HCT116 (cell line): ENCODE data around the gene PSKH1. TPM values are rescaled to one million over a fixed set of nuclear protein-coding genes. Genes with fewer than 3 reads are reported as not detected.
A peak's percentile ranks its signal among the peaks of the same experiment; 100 is the strongest.

ENCODE experiments used
- ATAC-seq: fragments of 200-7000 bp; cut with Tn5 transposase; 2 replicates; pipeline ENCODE4 v1.9.1; 2020; ENCODE audit warnings: mild to moderate bottlenecking, moderate library complexity
- BruUV-seq: library from RNA; stranded (reverse); fragments of 400-500 nt; replicated peaks from 2 replicates; lab custom pipeline; 2021; lab: Mats Ljungman, UMichigan
- CTCF ChIA-PET: fragments of 300-600 bp; sonication (Branson Sonifier 250); formaldehyde crosslinking; loops from one replicate; lab custom pipeline; 2021; ENCODE audit warnings: antibody characterized with exemption; lab: Charles Lee
- POLR2A ChIA-PET: fragments of 300-600, 350-600 bp; sonication (Branson Sonifier 250); formaldehyde crosslinking; loops from one replicate; lab custom pipeline; 2021; ENCODE audit warnings: antibody characterized with exemption; lab: Charles Lee
- RAD21 ChIA-PET, 2 experiments: fragments of 300-600 bp; sonication (Branson Sonifier 250); formaldehyde crosslinking; loops; one replicate each; lab custom pipeline; 2023; ENCODE audit warnings: low total read pairs in 2 of 2; ENCODE audit not compliant: uncharacterized antibody in 2 of 2, unreplicated experiment in 2 of 2, low non-redundant PET in 1 of 2; lab: Charles Lee
- DNase-seq: peaks from one replicate; pipeline ENCODE4 v3.0.0-alpha.2; 2010; ENCODE audit warnings: low read depth, low spot score
- H2AFZ ChIP-seq: fragments of 200-600 bp; shearing (Covaris generic), sonication (generic); 2 replicates; pipeline ENCODE4 v1.6.1; 2017; ENCODE audit warnings: low read depth, mixed run types, mixed read lengths, antibody characterized with exemption, low read length; ENCODE audit not compliant: poor library complexity, severe bottlenecking
- H3K27ac ChIP-seq: 2 replicates; pipeline ENCODE4 v1.5.1; 2012; ENCODE audit warnings: low read depth, low read length
- H3K27me3 ChIP-seq: fragments of 200-600 bp; sonication (generic); 2 replicates; pipeline ENCODE4 v1.6.1; 2016; ENCODE audit warnings: mixed run types, low read length, mixed read lengths; ENCODE audit not compliant: insufficient read depth
- H3K36me3 ChIP-seq, 2 experiments: fragments of 200-500 bp in 1 of 2; fragments of 200-600 bp in 1 of 2; sonication (Bioruptor generic) in 1 of 2; sonication (generic) in 1 of 2; 2 replicates each; pipeline versions ENCODE4 v1.5.1 to v1.6.1; 2014 to 2016; ENCODE audit warnings: low read length in 2 of 2, inconsistent platforms in 1 of 2, mixed read lengths in 1 of 2, mixed run types in 1 of 2; ENCODE audit not compliant: insufficient read depth in 2 of 2, control insufficient read depth in 1 of 2
- H3K4me1 ChIP-seq, 2 experiments: fragments of 200-600 bp in 1 of 2; sonication (generic) in 1 of 2; 2 replicates each; pipeline versions ENCODE4 v1.5.1 to v1.6.1; 2012 to 2017; ENCODE audit warnings: low read length in 2 of 2, inconsistent platforms in 1 of 2, mild to moderate bottlenecking in 1 of 2, mixed read lengths in 1 of 2, mixed run types in 1 of 2, moderate library complexity in 1 of 2; ENCODE audit not compliant: insufficient read depth in 2 of 2, control insufficient read depth in 1 of 2
- H3K4me2 ChIP-seq: fragments of 200-600 bp; sonication (generic); 2 replicates; pipeline ENCODE4 v1.6.1; 2017; ENCODE audit warnings: mixed run types, low read length, mixed read lengths
- H3K4me3 ChIP-seq, 2 experiments: fragments of 200-600 bp in 1 of 2; sonication (generic) in 1 of 2; replicated peaks in 1 of 2; 2 replicates each; pipeline ENCODE4 v1.5.1; 2011 to 2016; ENCODE audit warnings: low read length in 2 of 2, control low read depth in 1 of 2, low read depth in 1 of 2, mild to moderate bottlenecking in 1 of 2, mixed read lengths in 1 of 2, mixed run types in 1 of 2
- H3K79me2 ChIP-seq: fragments of 200-600 bp; sonication (generic); 2 replicates; pipeline ENCODE4 v1.6.1; 2017; ENCODE audit warnings: mild to moderate bottlenecking, mixed run types, low read length, moderate library complexity, mixed read lengths; ENCODE audit not compliant: insufficient read depth
- H3K9ac ChIP-seq: fragments of 200-600 bp; sonication (generic); 2 replicates; pipeline ENCODE4 v1.6.1; 2016; ENCODE audit warnings: low read length, mixed read lengths
- H3K9me2 ChIP-seq: fragments of 200-600 bp; sonication (generic), shearing (Covaris generic); 2 replicates; pipeline ENCODE4 v1.6.1; 2017; ENCODE audit warnings: mixed run types, mild to moderate bottlenecking, moderate library complexity; ENCODE audit not compliant: insufficient read depth
- H3K9me3 ChIP-seq, 2 experiments: fragments of 200-500 bp in 1 of 2; fragments of 200-600 bp in 1 of 2; sonication (Bioruptor generic) in 1 of 2; sonication (generic) in 1 of 2; 2 replicates each; pipeline ENCODE4 v1.6.1; 2014 to 2017; ENCODE audit warnings: low read length in 2 of 2, mixed read lengths in 2 of 2, inconsistent platforms in 1 of 2, low read depth in 1 of 2, mild to moderate bottlenecking in 1 of 2, mixed run types in 1 of 2, moderate library complexity in 1 of 2; ENCODE audit not compliant: control insufficient read depth in 1 of 2, insufficient read depth in 1 of 2
- H4K20me1 ChIP-seq: fragments of 200-600 bp; sonication (generic), shearing (Covaris generic); 2 replicates; pipeline ENCODE4 v1.6.1; 2017; ENCODE audit warnings: mixed run types, mild to moderate bottlenecking, moderate library complexity; ENCODE audit not compliant: insufficient read depth
- SIN3A ChIP-seq: IDR thresholded peaks from 2 replicates; pipeline ENCODE4 v1.6.1; 2012; ENCODE audit warnings: low read depth
- SP1 ChIP-seq: IDR thresholded peaks from 2 replicates; pipeline ENCODE4 v1.6.1; 2012; ENCODE audit warnings: low read depth
- intact Hi-C: fragments of 100-400 bp; cut with micrococcal nuclease; formaldehyde crosslinking; loops from 2 replicates; pipeline ENCODE4 v1.10.0; 2022
- total RNA-seq: library from RNA; stranded (reverse); gene quantifications from one replicate; pipeline ENCODE4 v1.2.1, GENCODE V29; 2021; ENCODE audit not compliant: unreplicated experiment
- TF ChIP-seq, protein P1 (sequence below), 3 experiments: fragments of 200-600 bp in 1 of 3; sonication (generic) in 1 of 3; IDR thresholded peaks in 2 of 3; conservative IDR thresholded peaks in 1 of 3; 2 replicates each; pipeline ENCODE4 v1.5.1; 2012 to 2017; ENCODE audit warnings: low read depth in 2 of 3, low read length in 2 of 3, antibody characterized with exemption in 1 of 3, borderline replicate concordance in 1 of 3, control low read depth in 1 of 3, mild to moderate bottlenecking in 1 of 3, mixed read lengths in 1 of 3, mixed run types in 1 of 3, moderate library complexity in 1 of 3; ENCODE audit not compliant: insufficient read depth in 1 of 3
- TF ChIP-seq, protein P2 (sequence below): IDR thresholded peaks from 2 replicates; pipeline ENCODE4 v1.6.1; 2011; ENCODE audit warnings: mild to moderate bottlenecking, low read length, moderate library complexity; ENCODE audit not compliant: insufficient replicate concordance; ENCODE audit errors: extremely low read depth

The PSKH1 gene
- total RNA-seq, 1 experiment from 2014 or later = 16.2 TPM

DNA sequence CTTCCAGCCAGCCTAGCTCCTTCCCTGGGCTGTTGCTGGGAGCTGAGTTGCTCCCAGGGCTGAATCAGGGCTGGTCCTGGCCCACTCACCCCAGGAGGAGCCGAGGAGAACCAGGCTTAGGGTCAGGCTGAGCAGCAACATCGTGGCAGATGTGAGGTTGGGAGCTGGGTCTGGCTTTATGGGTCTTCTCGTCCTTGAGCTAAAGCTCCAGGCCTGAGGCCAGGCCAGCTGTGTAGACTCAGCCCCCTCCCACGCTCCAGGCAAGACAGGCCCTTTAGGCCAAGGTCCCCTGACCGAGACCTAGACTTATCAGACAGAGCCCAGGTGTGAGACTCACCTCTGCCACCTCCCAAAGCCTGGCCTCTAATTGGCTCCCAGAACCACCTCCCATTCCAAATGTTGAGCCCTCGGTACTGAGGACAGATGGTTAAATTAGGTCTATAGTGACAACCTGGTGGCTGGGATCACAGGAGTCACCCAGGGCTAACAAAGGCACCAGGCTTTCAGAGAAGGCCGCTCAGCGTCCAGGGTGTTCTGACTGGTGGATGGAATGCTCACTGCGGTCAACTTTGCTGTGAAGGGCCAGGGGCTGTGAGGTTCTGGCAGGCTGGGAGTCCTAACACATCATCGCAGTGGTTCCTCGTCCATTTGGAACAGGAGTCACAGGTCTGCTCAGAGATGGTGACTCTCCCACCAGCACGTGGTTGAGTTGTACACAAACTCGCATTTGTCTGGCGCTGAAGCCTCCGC lies 38.8 kb downstream of the PSKH1 start, which contains the start of gene CTRL:
TSS of gene CTRL (minus strand) at position 151 of the 750 bp plus-strand sequence. CDS start at position 141, 10 bp downstream.
- no peak within 1 kb of the TSS for H3K9ac ChIP-seq
- H3K9me3 ChIP-seq = no peaks in the 10 kb centered on the region
- no peak within 1 kb of the TSS for H3K4me3 ChIP-seq
- TF ChIP-seq SP1 (no peak), SIN3A (no peak)
- TF ChIP-seq, protein P1, sequence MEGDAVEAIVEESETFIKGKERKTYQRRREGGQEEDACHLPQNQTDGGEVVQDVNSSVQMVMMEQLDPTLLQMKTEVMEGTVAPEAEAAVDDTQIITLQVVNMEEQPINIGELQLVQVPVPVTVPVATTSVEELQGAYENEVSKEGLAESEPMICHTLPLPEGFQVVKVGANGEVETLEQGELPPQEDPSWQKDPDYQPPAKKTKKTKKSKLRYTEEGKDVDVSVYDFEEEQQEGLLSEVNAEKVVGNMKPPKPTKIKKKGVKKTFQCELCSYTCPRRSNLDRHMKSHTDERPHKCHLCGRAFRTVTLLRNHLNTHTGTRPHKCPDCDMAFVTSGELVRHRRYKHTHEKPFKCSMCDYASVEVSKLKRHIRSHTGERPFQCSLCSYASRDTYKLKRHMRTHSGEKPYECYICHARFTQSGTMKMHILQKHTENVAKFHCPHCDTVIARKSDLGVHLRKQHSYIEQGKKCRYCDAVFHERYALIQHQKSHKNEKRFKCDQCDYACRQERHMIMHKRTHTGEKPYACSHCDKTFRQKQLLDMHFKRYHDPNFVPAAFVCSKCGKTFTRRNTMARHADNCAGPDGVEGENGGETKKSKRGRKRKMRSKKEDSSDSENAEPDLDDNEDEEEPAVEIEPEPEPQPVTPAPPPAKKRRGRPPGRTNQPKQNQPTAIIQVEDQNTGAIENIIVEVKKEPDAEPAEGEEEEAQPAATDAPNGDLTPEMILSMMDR (IDR thresholded peaks at IDR 0.05 in 2 of 3, conservative IDR thresholded peaks at IDR 0.05 in 1 of 3; ENCODE audit: borderline replicate concordance in 1 of 3, insufficient read depth in 1 of 3, low read depth in 2 of 3, low read length in 2 of 3) = peak in 1 of 3 experiments; percentile 41; a peak in 2 of 6 replicates
- TF ChIP-seq, protein P2, sequence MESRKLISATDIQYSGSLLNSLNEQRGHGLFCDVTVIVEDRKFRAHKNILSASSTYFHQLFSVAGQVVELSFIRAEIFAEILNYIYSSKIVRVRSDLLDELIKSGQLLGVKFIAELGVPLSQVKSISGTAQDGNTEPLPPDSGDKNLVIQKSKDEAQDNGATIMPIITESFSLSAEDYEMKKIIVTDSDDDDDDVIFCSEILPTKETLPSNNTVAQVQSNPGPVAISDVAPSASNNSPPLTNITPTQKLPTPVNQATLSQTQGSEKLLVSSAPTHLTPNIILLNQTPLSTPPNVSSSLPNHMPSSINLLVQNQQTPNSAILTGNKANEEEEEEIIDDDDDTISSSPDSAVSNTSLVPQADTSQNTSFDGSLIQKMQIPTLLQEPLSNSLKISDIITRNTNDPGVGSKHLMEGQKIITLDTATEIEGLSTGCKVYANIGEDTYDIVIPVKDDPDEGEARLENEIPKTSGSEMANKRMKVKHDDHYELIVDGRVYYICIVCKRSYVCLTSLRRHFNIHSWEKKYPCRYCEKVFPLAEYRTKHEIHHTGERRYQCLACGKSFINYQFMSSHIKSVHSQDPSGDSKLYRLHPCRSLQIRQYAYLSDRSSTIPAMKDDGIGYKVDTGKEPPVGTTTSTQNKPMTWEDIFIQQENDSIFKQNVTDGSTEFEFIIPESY = no peak
- ChIA-PET CTCF (no interaction called here), RAD21 (no interaction called here), POLR2A (no interaction called here)
- H3K27me3 ChIP-seq = no peaks in the 10 kb centered on the region
- H3K36me3 ChIP-seq = peaks cover 0 to 8% of the 10 kb centered on the region in 2 experiments; a peak in 2 of 4 replicates
- no TSS peak for BruUV-seq
- H4K20me1 ChIP-seq = no peaks in the 10 kb centered on the region
- H3K4me2 ChIP-seq = no peak within 1 kb of the TSS
- ATAC-seq (no peak), DNase-seq (no peak)
- H3K9me2 ChIP-seq = no peaks in the 10 kb centered on the region
- intact Hi-C loops = loop anchor here (10.0 kb wide), 1 partner anchor 407 kb away; the partner anchor contains the start of gene RIPOR1
- peaks cover 26% of the 10 kb centered on the region for H3K79me2 ChIP-seq
- H3K27ac ChIP-seq = no peak within 1 kb of the TSS
- H2AFZ ChIP-seq = no peak within 1 kb of the TSS
- H3K4me1 ChIP-seq = peaks cover 0 to 19% of the 10 kb centered on the region in 2 experiments; a peak in 3 of 4 replicates
